Tibial nerve (tissue), 4 donors: ENCODE data around the gene RNF217. TPM values are rescaled to one million over a fixed set of nuclear protein-coding genes. Genes with fewer than 3 reads are reported as not detected.

Experiments used
- DNase-seq, 2 donors: peaks; one replicate each; pipeline ENCODE4 v3.0.0-alpha.2; 2019; ENCODE audit warnings: low spot score in 2 of 2
- H3K27ac ChIP-seq, 4 donors: fragments of 200-600 bp; sonication (generic) in 3 of 4; one replicate each; pipeline ENCODE4 v1.5.1; 2017 to 2019; ENCODE audit warnings: mild to moderate bottlenecking in 1 of 4
- H3K27me3 ChIP-seq, 2 donors: fragments of 200-600 bp; sonication (generic) in 1 of 2; one replicate each; pipeline versions ENCODE4 v1.5.1 to v1.6.0; 2017 to 2019
- H3K36me3 ChIP-seq, 3 donors: fragments of 200-600 bp; sonication (generic); one replicate each; pipeline ENCODE4 v1.5.1; 2018 to 2019
- H3K4me1 ChIP-seq, 4 donors: fragments of 200-600 bp; sonication (generic) in 3 of 4; one replicate each; pipeline ENCODE4 v1.5.1; 2017 to 2019
- H3K4me3 ChIP-seq, 4 donors: fragments of 200-600 bp; sonication (generic) in 3 of 4; one replicate each; pipeline ENCODE4 v1.5.1; 2017 to 2019; ENCODE audit warnings: mild to moderate bottlenecking in 1 of 4, moderate library complexity in 1 of 4
- H3K9me3 ChIP-seq, 4 donors: fragments of 200-600 bp; sonication (generic) in 3 of 4; one replicate each; pipeline ENCODE4 v1.5.1; 2017 to 2019
- EP300 ChIP-seq, 2 donors: sonication (generic); formaldehyde crosslinking; IDR thresholded peaks; one replicate each; pipeline ENCODE4 v1.6.1; 2017; ENCODE audit warnings: antibody characterized with exemption in 2 of 2, mild to moderate bottlenecking in 1 of 2
- POLR2A ChIP-seq, 2 donors: fragments of 450-650 bp; IDR thresholded peaks; one replicate each; pipeline ENCODE4 v1.6.1; 2017; ENCODE audit warnings: antibody characterized with exemption in 2 of 2, mild to moderate bottlenecking in 2 of 2, moderate library complexity in 2 of 2
- WGBS, 2 donors: methylation state at CpG; one replicate each; pipeline ENCODE4 v1.1.5; 2018; 5-methylcytosine and 5-hydroxymethylcytosine counted together
- total RNA-seq, 4 donors: library from RNA; depleted of rRNA; stranded (reverse); fragments of >200 nt; gene quantifications; one replicate each; pipeline ENCODE4 v1.1.0, GENCODE V29; 2016
- TF ChIP-seq, protein P1 (sequence below), 5 experiments: fragments of 200-600 bp in 3 of 5; fragments of 450-650 bp in 2 of 5; sonication (generic) in 3 of 5; IDR thresholded peaks; one replicate each; pipeline ENCODE4 v1.5.1; 2016 to 2019; ENCODE audit warnings: antibody characterized with exemption in 5 of 5, mild to moderate bottlenecking in 3 of 5, moderate library complexity in 2 of 5

RNF217 gene
- total RNA-seq, 4 donors from 2014 or later: 26.7 to 40.2 (median 35.5) TPM

DNA sequence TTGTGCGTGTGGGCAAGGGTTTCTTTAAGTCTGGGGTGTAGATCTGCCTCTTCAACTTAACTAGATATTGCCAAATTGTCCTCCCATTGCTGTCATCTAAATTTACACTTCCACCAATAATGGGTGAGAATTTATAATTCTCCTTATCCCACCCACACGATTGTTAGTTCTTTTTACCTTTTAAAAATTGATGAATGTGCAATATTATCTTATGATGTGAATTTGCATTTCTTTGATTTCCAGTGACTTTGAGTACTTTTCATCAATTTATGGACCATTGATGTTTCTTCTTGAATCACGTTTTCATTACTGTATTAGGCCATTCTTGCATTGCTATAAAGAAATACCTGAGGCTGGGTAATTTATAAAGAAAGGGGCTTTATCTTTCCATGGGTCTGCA, 174.1 kb downstream of the RNF217 start:
- WGBS, 2 donors: 87 to 91% methylated on average over 3 of the region's 3 CpGs
- no peaks in the 10 kb centered on the region for H3K36me3 ChIP-seq
- H3K9me3 ChIP-seq: no peaks in the 10 kb centered on the region
- DNase-seq: no peak
- TF ChIP-seq, protein P1, sequence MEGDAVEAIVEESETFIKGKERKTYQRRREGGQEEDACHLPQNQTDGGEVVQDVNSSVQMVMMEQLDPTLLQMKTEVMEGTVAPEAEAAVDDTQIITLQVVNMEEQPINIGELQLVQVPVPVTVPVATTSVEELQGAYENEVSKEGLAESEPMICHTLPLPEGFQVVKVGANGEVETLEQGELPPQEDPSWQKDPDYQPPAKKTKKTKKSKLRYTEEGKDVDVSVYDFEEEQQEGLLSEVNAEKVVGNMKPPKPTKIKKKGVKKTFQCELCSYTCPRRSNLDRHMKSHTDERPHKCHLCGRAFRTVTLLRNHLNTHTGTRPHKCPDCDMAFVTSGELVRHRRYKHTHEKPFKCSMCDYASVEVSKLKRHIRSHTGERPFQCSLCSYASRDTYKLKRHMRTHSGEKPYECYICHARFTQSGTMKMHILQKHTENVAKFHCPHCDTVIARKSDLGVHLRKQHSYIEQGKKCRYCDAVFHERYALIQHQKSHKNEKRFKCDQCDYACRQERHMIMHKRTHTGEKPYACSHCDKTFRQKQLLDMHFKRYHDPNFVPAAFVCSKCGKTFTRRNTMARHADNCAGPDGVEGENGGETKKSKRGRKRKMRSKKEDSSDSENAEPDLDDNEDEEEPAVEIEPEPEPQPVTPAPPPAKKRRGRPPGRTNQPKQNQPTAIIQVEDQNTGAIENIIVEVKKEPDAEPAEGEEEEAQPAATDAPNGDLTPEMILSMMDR (IDR thresholded peaks at IDR 0.05): no peak
- no peak for TF ChIP-seq EP300 (IDR thresholded peaks at IDR 0.05)
- no peak for TF ChIP-seq POLR2A (IDR thresholded peaks at IDR 0.05)
- H3K4me3 ChIP-seq: no peak overlapping the region
- no peak overlapping the region for H3K27ac ChIP-seq
- H3K27me3 ChIP-seq: no peaks in the 10 kb centered on the region
- no peaks in the 10 kb centered on the region for H3K4me1 ChIP-seq

DNA sequence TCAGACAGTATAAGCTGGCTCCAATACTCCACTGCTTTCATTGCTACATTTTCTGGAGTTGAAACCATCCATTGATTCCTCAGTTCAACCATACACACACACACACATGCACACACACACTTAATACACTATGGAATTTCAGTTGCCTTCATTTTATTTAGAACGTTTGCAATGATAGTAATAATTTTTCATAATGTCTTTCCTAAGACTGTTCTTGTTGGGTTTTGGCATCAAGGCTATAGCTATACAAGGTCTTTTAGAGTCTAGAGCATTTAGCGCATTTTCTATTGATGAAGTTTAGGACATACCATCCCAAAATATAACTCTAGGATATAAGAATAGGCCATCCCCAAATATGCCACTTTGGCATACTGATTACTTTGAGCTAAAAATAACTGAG, 175.8 kb downstream of the RNF217 start:
- Histone ChIP-seq H3K4me3 (no peak overlapping the region), H3K4me1 (no peaks in the 10 kb centered on the region), H3K36me3 (no peaks in the 10 kb centered on the region), H3K9me3 (no peaks in the 10 kb centered on the region), H3K27ac (no peak overlapping the region), H3K27me3 (no peaks in the 10 kb centered on the region)
- 67 to 71% methylated on average over 2 of the region's 2 CpGs for WGBS, 2 donors
- TF ChIP-seq, protein P1 (IDR thresholded peaks at IDR 0.05): no peak
- TF ChIP-seq POLR2A (IDR thresholded peaks at IDR 0.05) (no peak), EP300 (IDR thresholded peaks at IDR 0.05) (no peak)
- no peak for DNase-seq

DNA sequence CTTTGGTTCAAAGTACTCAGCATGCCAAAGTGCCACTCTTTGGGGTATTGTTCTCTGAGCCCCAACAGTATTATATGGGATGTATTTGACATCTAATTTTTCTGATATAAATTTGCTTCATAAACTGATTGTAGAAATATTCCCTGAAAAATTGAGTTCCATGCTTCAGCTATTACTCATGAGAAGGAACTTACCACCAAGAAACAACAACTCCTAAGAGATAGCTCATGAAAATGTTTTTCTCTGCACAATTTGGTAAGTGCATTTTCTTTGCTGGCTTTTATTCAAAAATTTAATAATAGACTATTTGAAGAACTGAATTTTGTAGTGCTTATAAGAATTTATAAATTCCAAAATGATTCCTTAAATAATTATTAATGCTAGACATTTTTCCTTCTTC, 178.6 kb downstream of the RNF217 start:
- Histone ChIP-seq H3K4me3 (no peak overlapping the region), H3K4me1 (no peaks in the 10 kb centered on the region), H3K9me3 (no peaks in the 10 kb centered on the region), H3K27ac (no peak overlapping the region), H3K27me3 (no peaks in the 10 kb centered on the region), H3K36me3 (no peaks in the 10 kb centered on the region)
- no peak for TF ChIP-seq EP300 (IDR thresholded peaks at IDR 0.05)
- DNase-seq: no peak

Other genes starting within 250 kb of the RNF217 start
- gene TPD52L1, start 191.3 kb downstream of the RNF217 start, total RNA-seq: 10 to 100 TPM; 28.8 to 55.0 (median 45.6) TPM